GM12875 (cell line): ENCODE measurements around the gene CETP.
"Not testable (repeated sequence)": the region's sequence is repeated elsewhere in the genome, so short reads cannot be mapped to it uniquely, and the experiment has no call there.

Source experiments
- H3K4me3 ChIP-seq: one replicate; pipeline ENCODE4 v1.5.1; 2011; ENCODE audit warnings: low read depth, low read length, control low read depth
- TF ChIP-seq, protein P1 (sequence below): IDR thresholded peaks from 2 replicates; pipeline ENCODE4 v1.5.1; 2011; ENCODE audit warnings: low read depth, mild to moderate bottlenecking, control low read depth, inconsistent platforms, low read length, moderate library complexity, borderline replicate concordance; ENCODE audit not compliant: insufficient read depth

Gene CETP

DNA sequence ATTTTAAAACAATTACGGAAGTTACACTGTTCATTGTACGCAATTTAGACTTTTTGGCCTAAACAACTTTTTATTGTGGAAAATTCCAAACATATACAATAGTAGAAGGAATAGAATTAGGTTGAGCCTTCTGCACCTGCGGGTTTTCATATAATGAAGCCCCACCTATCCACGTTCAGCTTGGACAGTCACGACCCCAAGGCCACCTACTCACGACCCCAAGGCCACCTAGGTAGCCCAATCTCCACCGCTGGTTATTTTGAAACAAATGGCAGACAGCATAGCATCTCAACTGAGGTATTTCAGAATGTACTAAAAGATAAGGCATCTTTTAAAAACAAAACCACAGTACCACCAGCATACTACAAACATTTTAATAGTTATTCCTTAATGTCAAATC, 28.2 kb downstream of the CETP start:
- TF ChIP-seq, protein P1, sequence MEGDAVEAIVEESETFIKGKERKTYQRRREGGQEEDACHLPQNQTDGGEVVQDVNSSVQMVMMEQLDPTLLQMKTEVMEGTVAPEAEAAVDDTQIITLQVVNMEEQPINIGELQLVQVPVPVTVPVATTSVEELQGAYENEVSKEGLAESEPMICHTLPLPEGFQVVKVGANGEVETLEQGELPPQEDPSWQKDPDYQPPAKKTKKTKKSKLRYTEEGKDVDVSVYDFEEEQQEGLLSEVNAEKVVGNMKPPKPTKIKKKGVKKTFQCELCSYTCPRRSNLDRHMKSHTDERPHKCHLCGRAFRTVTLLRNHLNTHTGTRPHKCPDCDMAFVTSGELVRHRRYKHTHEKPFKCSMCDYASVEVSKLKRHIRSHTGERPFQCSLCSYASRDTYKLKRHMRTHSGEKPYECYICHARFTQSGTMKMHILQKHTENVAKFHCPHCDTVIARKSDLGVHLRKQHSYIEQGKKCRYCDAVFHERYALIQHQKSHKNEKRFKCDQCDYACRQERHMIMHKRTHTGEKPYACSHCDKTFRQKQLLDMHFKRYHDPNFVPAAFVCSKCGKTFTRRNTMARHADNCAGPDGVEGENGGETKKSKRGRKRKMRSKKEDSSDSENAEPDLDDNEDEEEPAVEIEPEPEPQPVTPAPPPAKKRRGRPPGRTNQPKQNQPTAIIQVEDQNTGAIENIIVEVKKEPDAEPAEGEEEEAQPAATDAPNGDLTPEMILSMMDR: no peak
- H3K4me3 ChIP-seq: peak overlapping the region; percentile 85

DNA sequence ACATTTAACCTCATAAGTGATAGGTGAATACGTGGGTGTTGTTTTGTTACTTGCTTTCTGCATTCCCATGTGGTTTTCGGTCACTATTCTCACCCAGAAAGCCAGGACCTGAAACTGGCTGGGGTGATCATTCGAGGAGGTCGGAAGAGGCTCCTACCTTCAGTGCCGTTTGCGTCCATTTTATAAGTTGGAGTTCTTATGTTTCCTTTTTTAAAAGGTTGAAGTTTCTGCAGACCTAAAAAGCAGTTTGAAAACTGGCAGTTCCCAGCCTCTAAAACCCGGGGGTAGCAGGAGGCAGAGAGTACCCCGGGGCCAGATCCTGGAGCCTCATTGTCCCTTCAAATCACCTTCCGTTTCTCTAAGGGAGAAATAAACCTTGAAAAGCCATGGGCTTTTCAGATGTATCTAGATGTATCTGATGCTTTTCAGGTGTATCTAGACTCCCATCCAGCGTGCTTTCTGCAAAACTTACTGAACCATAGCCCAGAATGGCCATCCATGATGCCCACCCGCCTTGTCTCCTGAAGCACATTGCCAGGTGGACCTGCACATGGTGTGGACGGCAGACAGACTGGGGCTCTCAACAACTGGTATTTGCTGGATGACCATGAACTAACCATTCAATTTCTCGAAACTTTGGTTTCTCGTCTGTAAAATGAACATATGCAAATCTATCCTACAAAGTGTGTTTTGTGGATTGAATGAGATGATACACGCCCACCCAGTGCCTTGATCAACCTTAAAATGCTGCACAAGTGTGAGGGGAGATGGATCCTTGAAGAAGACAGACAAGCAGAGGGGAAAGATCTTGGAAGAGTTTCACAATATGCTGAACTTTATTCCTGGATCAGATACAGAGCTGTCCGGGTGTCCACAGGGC, 28.9 kb downstream of the CETP start:
- peak overlapping the region; percentile 85 for H3K4me3 ChIP-seq
- TF ChIP-seq, protein P1: no peak

DNA sequence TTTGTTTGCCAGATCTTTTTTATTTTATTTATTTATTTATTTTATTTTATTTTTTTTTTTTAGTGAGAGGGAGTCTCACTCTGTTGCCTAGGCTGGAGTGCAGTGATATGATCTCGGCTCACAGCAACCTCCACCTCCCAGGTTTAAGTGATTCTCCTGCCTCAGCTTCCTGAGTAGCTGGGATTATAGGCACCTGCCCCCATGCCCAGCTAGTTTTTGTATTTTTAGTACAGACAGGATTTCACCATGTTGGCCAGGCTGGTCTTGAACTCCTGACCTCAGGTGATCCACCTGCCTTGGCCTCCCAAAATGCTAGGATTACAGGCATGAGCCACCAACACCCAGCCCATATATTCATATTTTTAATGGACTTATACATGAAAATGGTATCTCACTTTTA, 30.7 kb downstream of the CETP start:
- H3K4me3 ChIP-seq: not testable (repeated sequence)

DNA sequence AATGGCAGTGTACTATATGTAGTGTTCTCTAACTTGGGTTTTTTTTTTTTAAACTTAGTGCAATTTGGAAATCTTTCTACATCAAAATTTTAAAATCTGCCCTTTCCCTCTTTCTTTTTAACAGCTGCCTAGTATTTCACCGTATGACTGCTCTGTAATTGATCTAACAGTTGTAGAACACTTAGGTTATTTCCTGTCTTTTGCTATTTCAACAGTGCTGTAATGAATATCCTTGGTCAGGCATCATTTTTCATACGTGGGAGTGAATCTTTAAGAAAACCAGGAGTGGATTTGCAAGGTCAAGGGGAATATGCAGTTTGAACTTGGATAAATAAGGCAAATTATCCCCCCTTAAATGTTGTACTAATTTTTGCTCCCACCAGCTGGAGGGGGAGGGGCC, 31.5 kb downstream of the CETP start:
- no peak overlapping the region for H3K4me3 ChIP-seq
- TF ChIP-seq, protein P1: no peak

DNA sequence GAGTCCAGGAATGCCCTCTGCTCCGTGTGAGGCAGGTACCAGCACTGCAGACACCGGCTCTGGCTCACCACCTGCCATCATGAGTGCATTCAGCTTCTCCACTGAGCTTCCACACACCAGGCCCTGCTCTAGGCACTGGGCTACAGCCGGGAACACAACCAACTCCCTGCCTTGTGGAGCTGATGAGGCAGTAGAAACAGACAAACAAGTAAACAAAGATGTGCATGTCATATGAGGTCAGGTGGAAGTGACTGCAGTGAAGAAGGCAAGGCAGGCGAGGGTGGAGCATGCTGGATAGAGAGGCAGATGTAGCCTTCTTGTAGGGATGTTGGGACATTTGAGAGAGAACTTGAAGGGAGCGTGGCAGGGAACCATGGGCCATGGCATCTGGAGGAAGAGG, 32.6 kb downstream of the CETP start:
- H3K4me3 ChIP-seq: no peak overlapping the region
- TF ChIP-seq, protein P1: no peak

DNA sequence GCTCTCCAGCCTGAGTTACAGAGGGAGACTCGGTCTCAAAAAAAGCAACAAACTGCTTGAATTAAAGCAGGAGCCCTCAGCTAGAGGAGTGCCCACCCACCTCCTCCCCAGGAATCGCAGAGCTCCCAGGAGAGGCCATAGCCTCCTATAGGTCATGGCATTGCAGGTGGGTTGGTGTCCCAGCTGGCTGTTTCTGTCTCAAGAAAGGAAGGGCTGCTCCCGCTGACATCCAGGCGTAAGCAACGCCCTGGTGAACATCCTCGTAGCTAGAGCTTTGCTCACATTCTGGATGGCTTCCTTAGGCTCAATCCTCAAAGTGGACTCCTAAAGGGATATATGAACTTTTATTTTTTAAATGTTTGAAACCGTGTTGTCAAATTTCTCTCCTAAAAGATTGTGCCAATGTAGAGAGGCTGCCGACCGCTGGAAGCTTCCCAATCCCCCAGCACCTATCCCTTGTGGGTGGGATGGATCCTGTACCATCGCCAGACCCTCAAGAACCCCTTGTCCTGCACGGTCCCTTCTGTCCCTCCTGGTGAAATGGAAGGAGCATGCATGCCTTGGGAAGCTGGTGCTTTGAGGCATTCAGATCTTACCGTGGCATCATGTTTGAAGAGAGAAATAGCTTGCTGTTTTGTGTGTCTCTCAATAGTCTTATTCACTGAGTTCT, 33.5 kb downstream of the CETP start:
- TF ChIP-seq, protein P1: no peak

DNA sequence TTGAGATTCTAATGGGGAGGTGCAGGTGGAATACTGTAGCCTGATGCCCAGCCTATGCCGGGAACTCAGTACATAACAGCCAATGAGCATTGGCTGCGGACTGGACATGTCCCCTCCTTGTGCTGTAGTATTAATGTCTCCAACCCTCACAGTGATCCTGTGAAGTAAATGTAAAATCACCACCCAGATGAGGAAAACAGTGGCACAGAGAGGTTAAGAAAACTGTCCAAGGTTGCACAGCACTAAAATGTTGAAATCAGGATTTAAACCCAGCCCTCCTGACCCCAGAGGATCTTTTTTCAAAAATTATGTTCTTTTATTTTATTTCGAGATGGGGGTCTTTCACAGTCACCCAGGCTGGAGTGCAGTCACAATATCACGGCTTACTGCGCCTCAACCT, 35.5 kb downstream of the CETP start:
- TF ChIP-seq, protein P1: no peak
- no peak overlapping the region for H3K4me3 ChIP-seq

More for the DNA sequence above, 33.5 kb downstream of the CETP start:
- H3K4me3 ChIP-seq: no peak overlapping the region
